Left lung (tissue), 10 donors: Measurements from ENCODE around the gene JUN. TPM values are rescaled to one million over a fixed set of nuclear protein-coding genes. Genes with fewer than 3 reads are reported as not detected.

Source experiments
- ATAC-seq: fragments of 200-7000 bp; cut with Tn5 transposase; one replicate; pipeline ENCODE4 v1.9.1; 2020; ENCODE audit warnings: moderate library complexity
- DNase-seq, 4 donors: peaks; one replicate each; pipeline ENCODE4 v3.0.0-alpha.2; 2013 to 2020
- H3K27ac ChIP-seq, 2 donors: fragments of 200-600 bp; sonication (generic) in 1 of 2; one replicate each; pipeline versions ENCODE4 v1.5.0 to v1.8.0; 2020 to 2021
- H3K27me3 ChIP-seq, 2 donors: fragments of 200-600 bp; sonication (generic) in 1 of 2; one replicate each; pipeline versions ENCODE4 v1.5.0 to v1.8.0; 2020 to 2021
- H3K36me3 ChIP-seq, 2 donors: fragments of 200-600 bp; sonication (generic) in 1 of 2; one replicate each; pipeline versions ENCODE4 v1.5.0 to v1.8.0; 2020 to 2021
- H3K4me1 ChIP-seq, 2 donors: fragments of 200-600 bp; one replicate each; pipeline ENCODE4 v1.8.0; 2021
- H3K4me3 ChIP-seq, 2 donors: fragments of 200-600 bp; sonication (generic) in 1 of 2; one replicate each; pipeline versions ENCODE4 v1.5.0 to v1.8.0; 2020 to 2021; ENCODE audit warnings: mild to moderate bottlenecking in 1 of 2
- H3K9me3 ChIP-seq, 2 donors: fragments of 200-600 bp; sonication (generic) in 1 of 2; one replicate each; pipeline versions ENCODE4 v1.5.0 to v1.8.0; 2020 to 2021
- intact Hi-C, 2 donors: fragments of 100-400 bp; cut with DNase I; formaldehyde crosslinking; loops; one replicate each; pipeline versions ENCODE4 v1.11.2 to v1.14.2; 2022
- polyA plus RNA-seq, 6 donors: library from polyadenylated mRNA; unstranded; fragments of 120-200 nt; gene quantifications; one replicate each; pipeline ENCODE4 v1.2.1, GENCODE V29; 2013; ENCODE audit not compliant: insufficient read length in 6 of 6
- total RNA-seq, 2 donors: library from RNA; stranded (reverse); fragmentation: NEBNext Ultra II Directional; extraction: Animal tissue kit (Norgen Biotek cat#: 25700); gene quantifications; one replicate each; pipeline ENCODE4 v1.2.1, GENCODE V29; 2021
- TF ChIP-seq, protein P1 (sequence below), 2 donors: fragments of 200-600 bp; sonication (generic) in 1 of 2; IDR thresholded peaks; one replicate each; pipeline versions ENCODE4 v1.5.0 to v1.8.0; 2021; ENCODE audit warnings: antibody characterized with exemption in 2 of 2
- donor health status: DM: no; HTN: yes; CAD: no.
- donor health status: DM: no; HTN: no; CAD: no.

The JUN gene
- total and polyA plus RNA-seq, 8 donors: 83.2 to 705 (median 174) TPM

DNA sequence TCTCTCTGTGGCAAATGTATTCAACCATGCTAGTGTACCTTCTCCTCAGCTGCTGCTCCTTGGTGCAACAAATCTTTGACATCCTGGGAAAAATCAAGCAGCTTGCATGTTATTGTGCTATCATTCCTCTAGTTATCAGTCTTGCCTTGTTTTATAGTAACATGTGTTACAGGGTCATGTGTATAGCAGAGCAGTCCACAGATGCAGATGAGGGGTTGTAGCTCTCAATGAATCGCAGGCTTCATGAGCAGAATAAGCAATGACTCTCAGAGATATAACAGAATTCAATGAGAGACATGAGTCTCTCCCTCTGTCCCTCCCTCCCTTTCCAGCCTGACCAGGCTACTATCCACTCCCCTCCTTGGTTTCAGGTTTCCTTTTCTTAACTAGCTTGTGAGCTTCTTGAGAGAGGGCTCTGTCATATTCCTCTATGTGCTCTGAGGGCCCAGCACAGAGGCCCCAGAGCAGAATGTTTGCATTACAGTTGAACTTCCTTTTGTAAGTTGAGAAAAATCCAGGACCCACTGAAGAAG lies 15.1 kb upstream of the JUN start:
- Histone ChIP-seq H3K9me3 (no peaks in the 10 kb centered on the region), H3K27me3 (no peaks in the 10 kb centered on the region)
- intact Hi-C loops: no loop called here

DNA sequence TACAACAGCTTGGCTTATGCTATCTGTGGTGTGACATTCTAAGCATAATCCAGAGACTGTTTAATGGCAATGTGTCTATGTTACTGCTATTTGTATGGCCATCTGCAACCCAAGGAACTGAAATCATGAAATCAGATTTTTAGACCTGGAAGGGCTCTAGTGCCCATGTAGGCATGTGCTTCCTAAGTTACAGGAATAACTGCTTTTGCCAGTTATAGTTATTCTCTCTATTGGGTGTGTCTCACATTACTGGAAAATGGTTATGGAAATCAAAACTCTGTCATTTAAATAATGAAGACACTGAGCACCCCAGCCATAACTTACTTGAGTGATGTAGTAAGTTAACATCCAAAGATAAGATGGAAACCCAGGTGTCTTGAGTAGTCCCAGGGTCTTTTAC lies 12.6 kb upstream of the JUN start:
- H3K4me1 ChIP-seq: no peaks in the 10 kb centered on the region
- TF ChIP-seq, protein P1, sequence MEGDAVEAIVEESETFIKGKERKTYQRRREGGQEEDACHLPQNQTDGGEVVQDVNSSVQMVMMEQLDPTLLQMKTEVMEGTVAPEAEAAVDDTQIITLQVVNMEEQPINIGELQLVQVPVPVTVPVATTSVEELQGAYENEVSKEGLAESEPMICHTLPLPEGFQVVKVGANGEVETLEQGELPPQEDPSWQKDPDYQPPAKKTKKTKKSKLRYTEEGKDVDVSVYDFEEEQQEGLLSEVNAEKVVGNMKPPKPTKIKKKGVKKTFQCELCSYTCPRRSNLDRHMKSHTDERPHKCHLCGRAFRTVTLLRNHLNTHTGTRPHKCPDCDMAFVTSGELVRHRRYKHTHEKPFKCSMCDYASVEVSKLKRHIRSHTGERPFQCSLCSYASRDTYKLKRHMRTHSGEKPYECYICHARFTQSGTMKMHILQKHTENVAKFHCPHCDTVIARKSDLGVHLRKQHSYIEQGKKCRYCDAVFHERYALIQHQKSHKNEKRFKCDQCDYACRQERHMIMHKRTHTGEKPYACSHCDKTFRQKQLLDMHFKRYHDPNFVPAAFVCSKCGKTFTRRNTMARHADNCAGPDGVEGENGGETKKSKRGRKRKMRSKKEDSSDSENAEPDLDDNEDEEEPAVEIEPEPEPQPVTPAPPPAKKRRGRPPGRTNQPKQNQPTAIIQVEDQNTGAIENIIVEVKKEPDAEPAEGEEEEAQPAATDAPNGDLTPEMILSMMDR (IDR thresholded peaks at IDR 0.05): no peak
- intact Hi-C loops: no loop called here
- ATAC-seq (no peak), DNase-seq (no peak)
- no peaks in the 10 kb centered on the region for H3K27me3 ChIP-seq
- H3K9me3 ChIP-seq: no peaks in the 10 kb centered on the region
- no peak overlapping the region for H3K27ac ChIP-seq
- H3K4me3 ChIP-seq: no peak overlapping the region
- H3K36me3 ChIP-seq: no peaks in the 10 kb centered on the region

More for the DNA sequence above, 15.1 kb upstream of the JUN start:
- DNase-seq (no peak), ATAC-seq (no peak)
- Histone ChIP-seq H3K27ac (no peak overlapping the region), H3K4me1 (no peaks in the 10 kb centered on the region), H3K4me3 (no peak overlapping the region), H3K36me3 (no peaks in the 10 kb centered on the region)
- TF ChIP-seq, protein P1 (IDR thresholded peaks at IDR 0.05): no peak

DNA sequence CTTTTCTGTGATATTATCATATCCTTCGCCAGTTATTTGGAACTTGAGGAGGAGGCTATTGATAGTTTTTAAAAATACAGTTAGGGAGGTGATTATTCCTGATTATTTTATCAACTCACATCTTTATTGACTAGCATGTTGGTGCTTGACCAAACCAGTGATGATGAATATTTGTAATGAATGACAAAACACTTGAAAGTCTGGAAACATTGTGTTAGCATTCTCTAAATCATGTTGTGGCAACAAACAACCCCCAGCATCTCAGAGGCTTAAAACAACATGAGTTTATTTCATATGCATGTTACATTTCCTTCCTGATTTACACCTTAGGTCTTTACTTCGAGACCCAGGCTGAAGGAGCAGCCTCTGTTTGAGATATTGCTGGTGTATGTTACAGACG lies 10.7 kb upstream of the JUN start:
- H3K4me1 ChIP-seq: no peaks in the 10 kb centered on the region
- no peak overlapping the region for H3K4me3 ChIP-seq
- no peaks in the 10 kb centered on the region for H3K27me3 ChIP-seq
- TF ChIP-seq, protein P1 (IDR thresholded peaks at IDR 0.05): no peak
- no peak for DNase-seq
- no peak overlapping the region for H3K27ac ChIP-seq
- H3K9me3 ChIP-seq: no peaks in the 10 kb centered on the region
- H3K36me3 ChIP-seq: no peaks in the 10 kb centered on the region
- intact Hi-C loops: no loop called here
- no peak for ATAC-seq

DNA sequence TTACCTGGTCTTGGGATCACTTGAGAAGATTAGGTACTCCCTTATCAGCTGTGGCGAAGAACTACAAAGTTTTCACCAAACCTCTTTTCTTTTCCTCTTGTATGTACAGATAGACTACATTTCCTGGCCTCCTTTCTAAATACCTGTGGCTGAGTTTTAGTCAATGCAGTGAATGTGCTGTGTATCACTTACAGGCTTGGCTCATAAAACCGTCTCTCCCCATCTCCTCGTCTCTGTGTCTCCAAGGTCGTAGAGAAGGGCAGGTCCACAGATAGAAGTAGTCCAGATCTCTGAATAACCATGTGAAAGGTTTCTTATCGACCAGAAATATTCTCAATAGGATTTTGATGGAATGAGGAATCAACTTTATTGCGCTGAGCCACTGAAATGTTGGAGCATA lies 9.0 kb upstream of the JUN start:
- Histone ChIP-seq H3K9me3 (no peaks in the 10 kb centered on the region), H3K27me3 (no peaks in the 10 kb centered on the region), H3K4me1 (no peaks in the 10 kb centered on the region), H3K36me3 (no peaks in the 10 kb centered on the region), H3K4me3 (no peak overlapping the region), H3K27ac (no peak overlapping the region)
- TF ChIP-seq, protein P1 (IDR thresholded peaks at IDR 0.05): no peak
- ATAC-seq (no peak), DNase-seq (no peak)
- intact Hi-C loops: no loop called here

DNA sequence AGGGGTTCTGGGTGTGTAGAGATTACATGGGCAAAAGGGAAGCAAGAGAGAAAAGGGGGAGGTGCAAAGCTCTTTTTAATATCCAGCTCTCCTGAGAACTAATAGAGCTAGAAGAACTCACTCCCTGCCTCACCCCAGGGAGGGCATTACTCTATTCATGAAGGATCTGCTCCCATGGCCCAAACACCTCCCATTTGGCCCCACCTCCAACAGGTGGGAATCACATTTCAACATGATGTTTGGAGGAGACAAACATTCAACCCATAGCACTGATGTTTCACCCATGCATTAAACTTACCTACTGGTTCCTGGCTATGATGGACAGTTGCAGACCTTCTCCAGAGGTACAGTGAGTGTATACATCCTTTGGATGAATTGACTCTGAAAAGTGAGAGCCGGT lies 7.3 kb upstream of the JUN start:
- intact Hi-C loops: no loop called here
- Histone ChIP-seq H3K27me3 (peaks cover 0 to 8% of the 10 kb centered on the region in 2 donors), H3K4me3 (no peak overlapping the region), H3K27ac (no peak overlapping the region), H3K9me3 (no peaks in the 10 kb centered on the region), H3K36me3 (no peaks in the 10 kb centered on the region), H3K4me1 (peaks cover 0 to 4% of the 10 kb centered on the region in 2 donors)
- no peak for DNase-seq
- no peak for ATAC-seq
- TF ChIP-seq, protein P1 (IDR thresholded peaks at IDR 0.05): no peak
